SK-N-MC (cell line): Measurements from ENCODE around the gene CCL24.

Source experiments
- EZH2 ChIP-seq: fragments of 200-600 bp; sonication (generic); IDR thresholded peaks from one replicate; pipeline ENCODE4 v1.6.1; 2017; ENCODE audit warnings: antibody characterized with exemption
- POLR2AphosphoS5 ChIP-seq: IDR thresholded peaks from 2 replicates; pipeline ENCODE4 v1.6.1; 2012; ENCODE audit warnings: mild to moderate bottlenecking, low read depth, low read length, borderline replicate concordance

DNA sequence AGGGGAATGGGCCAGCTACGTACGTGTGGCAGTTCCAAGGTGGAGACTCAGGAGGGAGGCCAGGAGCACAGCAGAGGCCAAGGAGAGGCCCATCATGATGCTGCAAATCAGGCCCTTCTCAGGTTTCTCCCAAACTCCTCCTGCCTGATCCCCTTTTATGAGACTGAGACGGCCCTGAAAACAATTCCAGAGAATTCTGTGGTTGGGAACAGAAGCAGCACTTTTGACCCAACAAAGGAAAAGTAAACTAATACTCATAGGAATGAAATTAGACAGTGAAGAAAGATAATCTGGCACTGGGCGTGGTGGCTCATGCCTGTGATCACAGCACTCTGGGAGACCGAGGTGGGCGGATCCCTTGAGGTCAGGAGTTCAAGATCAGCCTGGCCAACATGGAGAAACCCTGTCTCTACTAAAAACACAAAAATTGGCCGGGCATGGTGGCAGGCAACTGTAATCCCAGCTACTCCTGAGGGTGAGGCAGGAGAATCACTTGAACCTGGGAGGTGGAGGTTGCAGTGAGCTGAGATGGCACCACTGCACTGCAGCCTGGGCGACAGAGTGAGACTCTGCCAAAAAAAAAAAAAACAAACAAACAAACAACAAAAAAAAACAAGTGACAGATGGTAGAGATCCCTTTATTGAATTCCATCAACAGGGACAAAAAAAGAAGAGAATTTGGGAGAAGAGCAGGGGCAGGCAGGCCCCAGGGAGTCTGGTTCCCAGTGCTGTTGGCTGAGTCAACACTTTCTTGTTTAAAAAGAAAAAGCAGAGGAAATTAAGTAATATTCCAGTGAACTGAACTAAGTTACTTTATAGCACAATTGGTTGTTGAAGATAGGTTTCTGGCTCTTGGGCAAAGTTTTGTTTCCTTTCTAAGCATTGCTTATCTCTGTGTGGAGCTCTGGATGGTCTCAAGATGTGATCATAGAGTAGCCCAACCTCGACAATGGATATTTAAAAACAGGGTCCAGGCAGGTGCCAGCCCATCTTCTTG lies 41.2 kb downstream of the CCL24 start, which contains the start of gene CCL26:
- TF ChIP-seq EZH2: no peak
- no peak for TF ChIP-seq POLR2AphosphoS5
